Measurements from ENCODE around the gene THOC3. TPM values are rescaled to one million over a fixed set of nuclear protein-coding genes. Genes with fewer than 3 reads are reported as not detected.
"Not testable (repeated sequence)": the region's sequence is repeated elsewhere in the genome, so short reads cannot be mapped to it uniquely, and the experiment has no call there.

The THOC3 gene, protein sequence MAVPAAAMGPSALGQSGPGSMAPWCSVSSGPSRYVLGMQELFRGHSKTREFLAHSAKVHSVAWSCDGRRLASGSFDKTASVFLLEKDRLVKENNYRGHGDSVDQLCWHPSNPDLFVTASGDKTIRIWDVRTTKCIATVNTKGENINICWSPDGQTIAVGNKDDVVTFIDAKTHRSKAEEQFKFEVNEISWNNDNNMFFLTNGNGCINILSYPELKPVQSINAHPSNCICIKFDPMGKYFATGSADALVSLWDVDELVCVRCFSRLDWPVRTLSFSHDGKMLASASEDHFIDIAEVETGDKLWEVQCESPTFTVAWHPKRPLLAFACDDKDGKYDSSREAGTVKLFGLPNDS
- total RNA-seq = 18.3 TPM

DNA sequence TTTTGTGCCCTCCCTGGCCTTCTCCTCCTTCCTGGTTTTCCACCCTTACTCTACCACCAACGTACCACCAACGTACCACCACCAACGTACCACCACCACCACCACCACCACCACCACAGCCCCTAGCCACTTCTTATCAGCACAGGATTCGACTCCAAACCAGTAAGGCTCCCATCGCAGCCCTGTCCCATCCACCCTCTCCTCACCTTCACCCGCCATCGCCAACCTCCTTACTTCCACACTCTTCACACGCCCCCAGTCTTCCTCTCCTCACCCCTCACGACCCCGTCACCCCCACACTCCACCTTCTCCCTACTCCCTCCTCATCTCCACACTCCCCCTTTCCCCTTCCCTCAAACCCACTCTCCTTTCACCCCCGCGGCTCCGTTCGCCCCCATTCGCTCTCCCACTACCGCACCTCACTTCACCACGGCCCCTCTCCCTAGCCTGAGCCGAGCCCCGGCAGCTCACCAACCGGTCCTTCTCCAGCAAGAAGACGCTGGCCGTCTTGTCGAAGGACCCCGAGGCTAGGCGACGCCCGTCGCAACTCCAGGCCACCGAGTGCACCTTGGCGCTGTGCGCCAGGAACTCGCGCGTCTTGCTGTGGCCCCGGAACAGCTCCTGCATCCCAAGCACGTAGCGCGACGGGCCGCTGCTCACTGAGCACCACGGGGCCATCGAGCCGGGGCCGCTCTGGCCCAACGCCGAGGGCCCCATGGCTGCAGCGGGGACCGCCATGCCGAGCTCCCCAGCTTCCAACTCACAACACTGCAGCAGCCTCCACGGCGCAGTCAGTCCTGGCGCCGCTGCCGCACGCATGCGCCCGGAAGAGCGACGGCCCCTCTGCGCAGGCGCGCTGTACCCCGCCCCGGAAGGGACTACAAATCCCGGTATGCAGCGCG lies at the start of gene THOC3:
TSS of gene THOC3 (minus strand) at position 845 of the 902 bp plus-strand sequence. CDS start at position 738, 107 bp downstream.
- H3K27me3 ChIP-seq (ENCODE audit: control insufficient read depth in 3 of 3, insufficient read depth in 3 of 3, low read length in 3 of 3); H3K9me3 ChIP-seq (ENCODE audit: control insufficient read depth in 3 of 3, low read length in 3 of 3); H3K27ac ChIP-seq (ENCODE audit: low read depth, low read length); H3K36me3 ChIP-seq (ENCODE audit: control insufficient read depth in 3 of 3, insufficient read depth in 3 of 3, low read length in 3 of 3); H3K4me1 ChIP-seq (ENCODE audit: control insufficient read depth in 3 of 3, insufficient read depth in 3 of 3, low read length in 3 of 3): not testable (repeated sequence)
- Histone ChIP-seq H3K4me3 (ENCODE audit: low read length in 3 of 3) (peak within 1 kb of the TSS; percentile 66 to 76 (median 73)), H3K9ac (ENCODE audit: low read depth in 1 of 3, low read length in 3 of 3) (peak within 1 kb of the TSS in 2 of 3 donors; percentile 65 to 74)

DNA sequence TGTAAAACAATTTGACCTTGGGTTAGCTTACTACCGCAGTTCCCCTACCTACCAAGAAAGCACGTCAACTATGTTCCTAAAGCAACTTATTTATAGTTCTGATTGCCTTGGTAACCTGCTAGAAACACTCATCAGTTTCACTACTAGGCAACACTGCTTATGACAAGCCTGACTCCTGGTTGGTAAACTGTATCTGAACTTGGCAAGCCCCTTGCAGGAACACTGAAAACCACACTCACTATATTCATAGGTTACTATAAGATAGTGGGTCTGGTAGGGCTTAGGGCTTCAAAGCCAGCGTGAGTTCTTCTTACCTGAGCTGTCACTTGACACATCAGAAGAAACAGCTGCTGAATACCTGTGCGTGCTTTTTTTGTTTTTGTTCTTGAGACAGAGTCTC lies 49.2 kb upstream of the THOC3 start:
- H3K36me3 ChIP-seq (ENCODE audit: control insufficient read depth in 3 of 3, insufficient read depth in 3 of 3, low read length in 3 of 3); H3K9me3 ChIP-seq (ENCODE audit: control insufficient read depth in 3 of 3, low read length in 3 of 3); H3K4me1 ChIP-seq (ENCODE audit: control insufficient read depth in 3 of 3, insufficient read depth in 3 of 3, low read length in 3 of 3); H3K27me3 ChIP-seq (ENCODE audit: control insufficient read depth in 3 of 3, insufficient read depth in 3 of 3, low read length in 3 of 3); H3K27ac ChIP-seq (ENCODE audit: low read depth, low read length); H3K4me3 ChIP-seq (ENCODE audit: low read length in 3 of 3); H3K9ac ChIP-seq (ENCODE audit: low read depth in 1 of 3, low read length in 3 of 3): not testable (repeated sequence)

DNA sequence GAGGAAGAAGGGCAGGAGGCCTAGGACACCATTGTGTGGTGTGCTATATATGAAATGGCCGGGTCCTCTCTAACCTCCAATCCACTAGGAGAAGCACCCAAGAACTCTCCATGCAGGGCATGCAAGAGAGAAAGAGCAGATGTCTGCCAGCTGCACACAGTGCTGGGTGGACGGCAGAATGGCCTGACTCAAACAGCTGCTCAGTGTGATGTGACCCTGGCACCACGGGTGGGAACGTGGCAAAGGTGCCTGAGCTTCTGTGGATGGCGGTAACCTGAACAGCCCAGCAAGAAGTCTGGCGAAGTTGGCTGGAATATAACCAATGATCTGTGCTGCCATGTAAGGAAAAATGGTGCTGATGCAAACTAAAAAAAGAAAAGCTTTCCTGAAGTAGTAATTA lies 46.2 kb upstream of the THOC3 start:
- not testable (repeated sequence) for H3K27ac ChIP-seq (ENCODE audit: low read depth, low read length); H3K4me1 ChIP-seq (ENCODE audit: control insufficient read depth in 3 of 3, insufficient read depth in 3 of 3, low read length in 3 of 3); H3K27me3 ChIP-seq (ENCODE audit: control insufficient read depth in 3 of 3, insufficient read depth in 3 of 3, low read length in 3 of 3); H3K9me3 ChIP-seq (ENCODE audit: control insufficient read depth in 3 of 3, low read length in 3 of 3); H3K9ac ChIP-seq (ENCODE audit: low read depth in 1 of 3, low read length in 3 of 3); H3K36me3 ChIP-seq (ENCODE audit: control insufficient read depth in 3 of 3, insufficient read depth in 3 of 3, low read length in 3 of 3); H3K4me3 ChIP-seq (ENCODE audit: low read length in 3 of 3)

DNA sequence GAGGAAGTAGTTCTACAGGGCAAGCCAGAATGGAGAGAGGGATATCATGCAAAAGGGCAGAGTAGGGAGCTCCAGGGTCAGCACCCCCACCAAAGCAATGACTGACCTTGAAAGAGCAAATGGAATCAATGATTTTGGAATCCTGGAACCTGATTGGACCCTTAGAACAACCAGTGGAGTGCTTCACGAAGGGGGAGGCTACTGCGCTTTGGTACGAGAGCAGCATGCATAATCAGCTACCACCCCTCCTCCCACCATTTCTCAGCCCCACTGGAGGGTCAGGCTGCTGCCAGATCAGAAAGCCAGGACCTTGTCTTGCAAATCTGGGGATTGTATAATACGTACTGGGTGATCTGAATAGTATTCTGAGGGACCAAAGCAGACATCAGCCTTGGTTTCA lies 43.0 kb upstream of the THOC3 start:
- H3K27me3 ChIP-seq (ENCODE audit: control insufficient read depth in 3 of 3, insufficient read depth in 3 of 3, low read length in 3 of 3); H3K9ac ChIP-seq (ENCODE audit: low read depth in 1 of 3, low read length in 3 of 3); H3K9me3 ChIP-seq (ENCODE audit: control insufficient read depth in 3 of 3, low read length in 3 of 3); H3K27ac ChIP-seq (ENCODE audit: low read depth, low read length); H3K4me3 ChIP-seq (ENCODE audit: low read length in 3 of 3); H3K4me1 ChIP-seq (ENCODE audit: control insufficient read depth in 3 of 3, insufficient read depth in 3 of 3, low read length in 3 of 3); H3K36me3 ChIP-seq (ENCODE audit: control insufficient read depth in 3 of 3, insufficient read depth in 3 of 3, low read length in 3 of 3): not testable (repeated sequence)

DNA sequence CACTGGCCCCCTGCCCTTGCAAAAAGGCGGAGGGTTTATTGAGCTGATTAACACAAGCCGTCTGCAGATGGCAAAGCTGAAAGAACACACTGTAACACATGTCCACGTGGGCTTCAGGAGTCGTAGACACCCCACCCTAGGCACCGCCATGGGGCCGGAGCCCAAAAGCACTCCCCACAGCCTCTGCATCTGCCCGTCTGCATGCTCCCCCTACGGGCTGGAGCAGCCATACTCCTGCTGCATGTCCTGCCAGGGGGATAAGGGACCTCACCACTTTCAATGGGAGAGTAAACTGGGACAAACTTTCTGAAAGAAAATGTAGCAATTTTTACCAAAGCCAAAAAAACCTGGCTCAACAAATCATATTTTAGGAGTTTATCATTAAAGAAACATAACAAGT lies 42.1 kb upstream of the THOC3 start:
- not testable (repeated sequence) for H3K27me3 ChIP-seq (ENCODE audit: control insufficient read depth in 3 of 3, insufficient read depth in 3 of 3, low read length in 3 of 3); H3K4me3 ChIP-seq (ENCODE audit: low read length in 3 of 3); H3K36me3 ChIP-seq (ENCODE audit: control insufficient read depth in 3 of 3, insufficient read depth in 3 of 3, low read length in 3 of 3); H3K4me1 ChIP-seq (ENCODE audit: control insufficient read depth in 3 of 3, insufficient read depth in 3 of 3, low read length in 3 of 3); H3K9me3 ChIP-seq (ENCODE audit: control insufficient read depth in 3 of 3, low read length in 3 of 3); H3K27ac ChIP-seq (ENCODE audit: low read depth, low read length); H3K9ac ChIP-seq (ENCODE audit: low read depth in 1 of 3, low read length in 3 of 3)

DNA sequence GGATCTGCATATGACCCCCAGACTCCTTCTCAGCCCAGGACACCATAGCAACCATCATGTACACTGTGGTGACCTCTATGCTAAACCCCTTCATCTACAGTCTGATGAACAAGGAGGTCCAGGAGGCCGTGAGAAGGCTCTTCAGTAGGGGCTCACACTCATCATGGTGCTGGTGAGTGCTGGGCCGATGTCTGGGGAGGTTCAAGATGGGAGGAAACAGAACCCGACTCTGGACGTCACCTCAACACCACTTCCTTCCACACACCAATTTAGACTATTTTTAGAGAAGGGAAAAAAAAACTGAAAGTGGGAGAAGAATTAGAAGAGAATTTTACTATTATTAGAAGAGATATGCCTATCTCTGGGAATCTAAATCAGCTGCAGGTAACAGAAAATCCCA lies 39.1 kb upstream of the THOC3 start:
- not testable (repeated sequence) for H3K9me3 ChIP-seq (ENCODE audit: control insufficient read depth in 3 of 3, low read length in 3 of 3); H3K27me3 ChIP-seq (ENCODE audit: control insufficient read depth in 3 of 3, insufficient read depth in 3 of 3, low read length in 3 of 3); H3K27ac ChIP-seq (ENCODE audit: low read depth, low read length); H3K9ac ChIP-seq (ENCODE audit: low read depth in 1 of 3, low read length in 3 of 3); H3K4me3 ChIP-seq (ENCODE audit: low read length in 3 of 3); H3K36me3 ChIP-seq (ENCODE audit: control insufficient read depth in 3 of 3, insufficient read depth in 3 of 3, low read length in 3 of 3); H3K4me1 ChIP-seq (ENCODE audit: control insufficient read depth in 3 of 3, insufficient read depth in 3 of 3, low read length in 3 of 3)

DNA sequence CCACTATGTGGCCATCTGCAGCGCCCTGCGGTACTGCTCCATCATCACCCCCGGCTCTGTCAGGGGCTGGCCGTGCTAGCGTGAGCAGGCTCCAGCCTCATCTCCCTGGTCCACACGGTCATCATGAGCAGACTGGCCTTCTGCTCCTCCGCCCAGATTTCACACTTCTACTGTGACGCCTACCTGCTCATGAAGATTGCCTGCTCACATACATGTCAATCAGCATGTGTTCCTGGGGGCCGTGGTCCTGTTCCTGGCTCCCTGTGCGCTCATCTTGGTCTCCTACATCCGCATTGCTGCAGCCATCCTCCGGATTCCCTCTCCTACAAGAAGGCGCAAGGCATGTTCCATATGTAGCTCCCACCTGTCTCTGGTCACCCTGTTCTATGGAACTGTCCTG lies 38.7 kb upstream of the THOC3 start:
- not testable (repeated sequence) for H3K27ac ChIP-seq (ENCODE audit: low read depth, low read length); H3K4me1 ChIP-seq (ENCODE audit: control insufficient read depth in 3 of 3, insufficient read depth in 3 of 3, low read length in 3 of 3); H3K36me3 ChIP-seq (ENCODE audit: control insufficient read depth in 3 of 3, insufficient read depth in 3 of 3, low read length in 3 of 3); H3K27me3 ChIP-seq (ENCODE audit: control insufficient read depth in 3 of 3, insufficient read depth in 3 of 3, low read length in 3 of 3); H3K4me3 ChIP-seq (ENCODE audit: low read length in 3 of 3); H3K9me3 ChIP-seq (ENCODE audit: control insufficient read depth in 3 of 3, low read length in 3 of 3); H3K9ac ChIP-seq (ENCODE audit: low read depth in 1 of 3, low read length in 3 of 3)

DNA sequence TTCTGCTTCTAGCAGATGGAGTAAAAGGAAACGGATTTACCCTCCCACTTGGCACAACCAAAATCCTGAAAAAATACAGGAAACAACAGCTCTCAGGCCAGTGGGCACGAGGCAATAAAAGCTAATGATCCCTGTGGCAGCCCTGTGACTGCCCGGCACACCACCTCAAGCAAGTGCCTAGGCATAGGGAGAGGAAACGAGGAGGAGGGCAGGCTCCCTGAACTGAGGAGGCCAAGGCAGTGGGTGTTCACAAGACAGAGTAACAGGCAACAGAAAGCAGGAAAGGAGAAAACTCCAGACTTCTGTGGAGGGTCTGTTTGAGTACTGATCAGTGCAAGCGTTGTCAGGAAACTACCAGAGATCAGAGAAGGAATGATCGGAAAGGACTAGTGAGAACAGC lies 29.9 kb upstream of the THOC3 start:
- H3K4me3 ChIP-seq (ENCODE audit: low read length in 3 of 3); H3K27me3 ChIP-seq (ENCODE audit: control insufficient read depth in 3 of 3, insufficient read depth in 3 of 3, low read length in 3 of 3); H3K9ac ChIP-seq (ENCODE audit: low read depth in 1 of 3, low read length in 3 of 3); H3K36me3 ChIP-seq (ENCODE audit: control insufficient read depth in 3 of 3, insufficient read depth in 3 of 3, low read length in 3 of 3); H3K27ac ChIP-seq (ENCODE audit: low read depth, low read length); H3K9me3 ChIP-seq (ENCODE audit: control insufficient read depth in 3 of 3, low read length in 3 of 3); H3K4me1 ChIP-seq (ENCODE audit: control insufficient read depth in 3 of 3, insufficient read depth in 3 of 3, low read length in 3 of 3): not testable (repeated sequence)

DNA sequence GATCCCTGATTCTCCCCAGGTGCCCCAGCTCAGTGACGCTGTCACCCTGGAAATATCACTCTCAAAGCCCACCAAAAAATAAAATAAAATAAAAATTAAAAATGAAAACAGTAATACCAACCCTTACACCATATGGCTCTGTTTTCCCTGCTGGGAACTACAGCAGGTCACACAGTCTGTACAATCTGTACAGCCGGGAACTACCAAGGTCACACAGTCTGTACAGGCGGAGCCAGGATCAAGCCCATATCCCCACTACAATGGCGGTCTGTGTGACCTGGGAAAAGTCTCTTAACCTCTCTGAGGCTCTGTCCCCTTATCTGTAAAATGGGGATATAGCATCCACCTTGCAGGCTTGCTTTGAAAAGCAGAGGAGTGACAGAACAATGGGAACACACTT lies 29.4 kb upstream of the THOC3 start:
- H3K27ac ChIP-seq (ENCODE audit: low read depth, low read length); H3K36me3 ChIP-seq (ENCODE audit: control insufficient read depth in 3 of 3, insufficient read depth in 3 of 3, low read length in 3 of 3); H3K4me3 ChIP-seq (ENCODE audit: low read length in 3 of 3); H3K9ac ChIP-seq (ENCODE audit: low read depth in 1 of 3, low read length in 3 of 3); H3K27me3 ChIP-seq (ENCODE audit: control insufficient read depth in 3 of 3, insufficient read depth in 3 of 3, low read length in 3 of 3); H3K9me3 ChIP-seq (ENCODE audit: control insufficient read depth in 3 of 3, low read length in 3 of 3); H3K4me1 ChIP-seq (ENCODE audit: control insufficient read depth in 3 of 3, insufficient read depth in 3 of 3, low read length in 3 of 3): not testable (repeated sequence)

DNA sequence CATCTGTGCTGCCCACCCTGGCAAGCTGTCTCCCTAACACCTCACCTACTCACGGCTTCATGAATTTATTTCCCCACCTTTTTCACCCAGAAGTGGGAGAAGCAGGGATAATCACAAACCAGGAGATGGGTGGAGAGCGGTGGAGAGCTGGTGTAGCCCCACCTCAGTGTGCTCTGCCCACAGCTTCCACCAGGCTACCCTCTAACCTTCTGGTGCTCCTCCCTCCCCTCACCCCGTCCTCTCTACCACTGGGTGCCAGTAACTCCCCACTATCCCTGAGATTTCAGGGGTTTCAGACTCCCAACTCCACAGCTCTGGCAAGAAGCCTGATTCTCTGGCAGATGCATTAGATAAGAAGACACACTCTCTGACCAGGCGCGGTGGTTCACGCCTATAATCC lies 28.7 kb upstream of the THOC3 start:
- not testable (repeated sequence) for H3K27ac ChIP-seq (ENCODE audit: low read depth, low read length); H3K4me3 ChIP-seq (ENCODE audit: low read length in 3 of 3); H3K9ac ChIP-seq (ENCODE audit: low read depth in 1 of 3, low read length in 3 of 3); H3K36me3 ChIP-seq (ENCODE audit: control insufficient read depth in 3 of 3, insufficient read depth in 3 of 3, low read length in 3 of 3); H3K9me3 ChIP-seq (ENCODE audit: control insufficient read depth in 3 of 3, low read length in 3 of 3); H3K4me1 ChIP-seq (ENCODE audit: control insufficient read depth in 3 of 3, insufficient read depth in 3 of 3, low read length in 3 of 3); H3K27me3 ChIP-seq (ENCODE audit: control insufficient read depth in 3 of 3, insufficient read depth in 3 of 3, low read length in 3 of 3)
